HepG2 (cell line): ENCODE measurements around the gene UBR3. TPM values are rescaled to one million over a fixed set of nuclear protein-coding genes. Genes with fewer than 3 reads are reported as not detected.

ENCODE experiments used
- MAFG ChIP-seq: sonication (generic); formaldehyde crosslinking; IDR thresholded peaks from 2 replicates; pipeline ENCODE4 v1.5.1; 2020; ENCODE audit warnings: mild to moderate bottlenecking, missing genetic modification reagents
- NFATC3 ChIP-seq: sonication (generic); formaldehyde crosslinking; IDR thresholded peaks from 2 replicates; pipeline ENCODE4 v1.5.1; 2020; ENCODE audit warnings: mild to moderate bottlenecking, missing genetic modification reagents
- NFIB ChIP-seq: sonication (generic); formaldehyde crosslinking; IDR thresholded peaks from 2 replicates; pipeline ENCODE4 v1.9.0; 2021; ENCODE audit warnings: missing genetic modification reagents, mild to moderate bottlenecking, borderline replicate concordance
- SRSF1 ChIP-seq: fragments of 200-400 bp; formaldehyde crosslinking; optimal IDR thresholded peaks from 2 replicates; pipeline ENCODE3; 2017; ENCODE audit warnings: mild to moderate bottlenecking, low read depth, low read length, moderate library complexity
- ZC3H13 ChIP-seq: sonication (generic); formaldehyde crosslinking; IDR thresholded peaks from 2 replicates; pipeline ENCODE4 v1.8.1; 2023; ENCODE audit warnings: mild to moderate bottlenecking, missing genetic modification reagents, moderate library complexity
- ZKSCAN1 ChIP-seq: fragments of 150-350 bp; IDR thresholded peaks from 2 replicates; pipeline ENCODE4 v1.6.1; 2014; ENCODE audit warnings: low read length
- ZNF550 ChIP-seq: sonication (generic); formaldehyde crosslinking; IDR thresholded peaks from 2 replicates; pipeline ENCODE4 v1.4.0; 2020; ENCODE audit warnings: mild to moderate bottlenecking, missing genetic modification reagents, borderline replicate concordance
- ZNF558 ChIP-seq: sonication (generic); formaldehyde crosslinking; IDR thresholded peaks from 2 replicates; pipeline ENCODE4 v1.9.0; 2022; ENCODE audit warnings: mild to moderate bottlenecking, missing genetic modification reagents, borderline replicate concordance
- ZSCAN20 ChIP-seq: sonication (generic); formaldehyde crosslinking; IDR thresholded peaks from 2 replicates; pipeline ENCODE4 v1.4.0; 2020; ENCODE audit warnings: missing genetic modification reagents, mild to moderate bottlenecking, borderline replicate concordance
- polyA plus RNA-seq, 8 experiments: library from polyadenylated mRNA; depleted of rRNA in 3 of 8; stranded (reverse) in 7 of 8; unstranded in 1 of 8; fragments of >200 nt; fragmentation: Illumina TruSeq in 4 of 8; extraction: Trizol in 4 of 8; gene quantifications; 2 replicates each; pipeline versions ENCODE4 v1.2.1 to v1.2.3, GENCODE V29; 2011 to 2016; ENCODE audit warnings: low read depth in 4 of 8, missing spikeins in 1 of 8, mixed read lengths in 1 of 8; ENCODE audit not compliant: insufficient read depth in 1 of 8
- total RNA-seq, 5 experiments: library from RNA; depleted of rRNA; stranded (reverse); fragments of >200 nt; fragmentation: Illumina TruSeq; extraction: Trizol; gene quantifications; 2 replicates each; pipeline ENCODE4 v1.2.3, GENCODE V29; 2016; ENCODE audit warnings: low read depth in 1 of 5
- TF ChIP-seq, protein P1 (sequence below): sonication (generic); formaldehyde crosslinking; conservative IDR thresholded peaks from 2 replicates; pipeline ENCODE4 v1.8.0; 2022; ENCODE audit warnings: mild to moderate bottlenecking, moderate library complexity, missing genetic modification reagents
- TF ChIP-seq, protein P2 (sequence below): sonication (generic); formaldehyde crosslinking; conservative IDR thresholded peaks from 2 replicates; pipeline ENCODE4 v1.4.0; 2020; ENCODE audit warnings: missing genetic modification reagents
- TF ChIP-seq, protein P3 (sequence below): sonication (generic); formaldehyde crosslinking; IDR thresholded peaks from 2 replicates; pipeline ENCODE4 v1.4.0; 2020; ENCODE audit warnings: missing genetic modification reagents, borderline replicate concordance
- TF ChIP-seq, protein P4 (sequence below): sonication (generic); formaldehyde crosslinking; IDR thresholded peaks from 2 replicates; pipeline ENCODE4 v1.4.0; 2020; ENCODE audit warnings: mild to moderate bottlenecking, low read depth, missing genetic modification reagents
- TF ChIP-seq, protein P5 (sequence below): sonication (generic); formaldehyde crosslinking; IDR thresholded peaks from 2 replicates; pipeline ENCODE4 v1.4.0; 2020; ENCODE audit warnings: mild to moderate bottlenecking, missing genetic modification reagents
- TF ChIP-seq, protein P6 (sequence below): sonication (generic); formaldehyde crosslinking; IDR thresholded peaks from 2 replicates; pipeline ENCODE4 v1.4.0; 2020; ENCODE audit warnings: missing genetic modification reagents
- TF ChIP-seq, protein P7 (sequence below): sonication (generic); formaldehyde crosslinking; IDR thresholded peaks from 2 replicates; pipeline ENCODE4 v1.9.0; 2021; ENCODE audit warnings: missing genetic modification reagents, borderline replicate concordance

Gene UBR3
- total and polyA plus RNA-seq, 2 of the 13 experiments (the other 11 are each of a cell fraction or from before 2014, with no cell fraction given) = 15.1 to 28.0 TPM

DNA sequence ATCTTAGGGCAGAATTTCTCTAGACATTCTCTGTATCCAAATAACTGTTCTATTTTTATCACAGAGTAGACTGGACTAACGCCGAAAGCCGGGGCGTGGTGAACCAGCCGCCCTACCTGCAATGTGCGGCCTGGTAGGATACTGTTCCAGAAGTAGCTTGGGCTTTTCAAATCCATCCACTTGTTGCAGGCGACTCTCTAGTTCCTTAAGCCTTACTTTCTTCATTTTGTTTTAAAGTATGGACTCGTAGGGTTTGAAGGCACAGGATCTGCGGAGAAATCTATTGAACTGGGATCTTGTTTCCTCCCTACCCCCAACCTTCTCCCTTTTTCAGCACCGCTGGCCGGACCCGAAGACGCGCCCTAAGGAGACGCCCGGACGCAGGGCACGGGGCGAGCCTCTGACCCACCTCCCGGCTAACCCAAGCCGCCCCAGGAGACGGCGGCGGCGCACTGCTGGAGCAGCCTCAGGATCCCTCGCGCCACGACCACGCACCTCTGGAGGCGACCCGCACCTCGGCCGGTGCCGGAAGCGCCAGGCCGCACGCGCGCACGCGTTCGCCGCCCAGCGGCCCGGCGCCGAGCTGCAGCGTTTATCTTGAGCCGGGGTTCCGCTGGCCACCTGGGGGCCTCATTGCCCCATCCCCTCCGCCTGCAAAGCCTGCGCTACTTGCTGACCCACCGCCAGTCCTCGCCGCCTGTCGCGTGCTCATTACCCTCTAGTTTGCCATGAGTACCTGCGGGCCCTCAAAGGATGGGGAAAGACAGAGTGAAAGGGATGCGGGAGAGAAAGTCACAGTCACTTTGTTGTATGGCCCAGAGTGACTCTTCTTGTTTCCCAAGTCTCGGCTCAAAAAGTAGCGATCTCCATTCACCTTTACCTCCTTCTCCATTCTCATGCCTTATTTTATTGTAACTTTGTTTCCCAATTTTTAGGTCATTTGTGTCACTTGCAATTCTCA, 2.6 kb upstream of the UBR3 start, which contains the start of gene METTL5 (continued):
- TF ChIP-seq, protein P1, sequence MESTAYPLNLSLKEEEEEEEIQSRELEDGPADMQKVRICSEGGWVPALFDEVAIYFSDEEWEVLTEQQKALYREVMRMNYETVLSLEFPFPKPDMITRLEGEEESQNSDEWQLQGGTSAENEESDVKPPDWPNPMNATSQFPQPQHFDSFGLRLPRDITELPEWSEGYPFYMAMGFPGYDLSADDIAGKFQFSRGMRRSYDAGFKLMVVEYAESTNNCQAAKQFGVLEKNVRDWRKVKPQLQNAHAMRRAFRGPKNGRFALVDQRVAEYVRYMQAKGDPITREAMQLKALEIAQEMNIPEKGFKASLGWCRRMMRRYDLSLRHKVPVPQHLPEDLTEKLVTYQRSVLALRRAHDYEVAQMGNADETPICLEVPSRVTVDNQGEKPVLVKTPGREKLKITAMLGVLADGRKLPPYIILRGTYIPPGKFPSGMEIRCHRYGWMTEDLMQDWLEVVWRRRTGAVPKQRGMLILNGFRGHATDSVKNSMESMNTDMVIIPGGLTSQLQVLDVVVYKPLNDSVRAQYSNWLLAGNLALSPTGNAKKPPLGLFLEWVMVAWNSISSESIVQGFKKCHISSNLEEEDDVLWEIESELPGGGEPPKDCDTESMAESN (CRISPR knock-in tag) = peak; percentile 99
- TF ChIP-seq SRSF1 = no peak
- TF ChIP-seq, protein P2, sequence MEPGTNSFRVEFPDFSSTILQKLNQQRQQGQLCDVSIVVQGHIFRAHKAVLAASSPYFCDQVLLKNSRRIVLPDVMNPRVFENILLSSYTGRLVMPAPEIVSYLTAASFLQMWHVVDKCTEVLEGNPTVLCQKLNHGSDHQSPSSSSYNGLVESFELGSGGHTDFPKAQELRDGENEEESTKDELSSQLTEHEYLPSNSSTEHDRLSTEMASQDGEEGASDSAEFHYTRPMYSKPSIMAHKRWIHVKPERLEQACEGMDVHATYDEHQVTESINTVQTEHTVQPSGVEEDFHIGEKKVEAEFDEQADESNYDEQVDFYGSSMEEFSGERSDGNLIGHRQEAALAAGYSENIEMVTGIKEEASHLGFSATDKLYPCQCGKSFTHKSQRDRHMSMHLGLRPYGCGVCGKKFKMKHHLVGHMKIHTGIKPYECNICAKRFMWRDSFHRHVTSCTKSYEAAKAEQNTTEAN = peak; percentile 84
- TF ChIP-seq, protein P3, sequence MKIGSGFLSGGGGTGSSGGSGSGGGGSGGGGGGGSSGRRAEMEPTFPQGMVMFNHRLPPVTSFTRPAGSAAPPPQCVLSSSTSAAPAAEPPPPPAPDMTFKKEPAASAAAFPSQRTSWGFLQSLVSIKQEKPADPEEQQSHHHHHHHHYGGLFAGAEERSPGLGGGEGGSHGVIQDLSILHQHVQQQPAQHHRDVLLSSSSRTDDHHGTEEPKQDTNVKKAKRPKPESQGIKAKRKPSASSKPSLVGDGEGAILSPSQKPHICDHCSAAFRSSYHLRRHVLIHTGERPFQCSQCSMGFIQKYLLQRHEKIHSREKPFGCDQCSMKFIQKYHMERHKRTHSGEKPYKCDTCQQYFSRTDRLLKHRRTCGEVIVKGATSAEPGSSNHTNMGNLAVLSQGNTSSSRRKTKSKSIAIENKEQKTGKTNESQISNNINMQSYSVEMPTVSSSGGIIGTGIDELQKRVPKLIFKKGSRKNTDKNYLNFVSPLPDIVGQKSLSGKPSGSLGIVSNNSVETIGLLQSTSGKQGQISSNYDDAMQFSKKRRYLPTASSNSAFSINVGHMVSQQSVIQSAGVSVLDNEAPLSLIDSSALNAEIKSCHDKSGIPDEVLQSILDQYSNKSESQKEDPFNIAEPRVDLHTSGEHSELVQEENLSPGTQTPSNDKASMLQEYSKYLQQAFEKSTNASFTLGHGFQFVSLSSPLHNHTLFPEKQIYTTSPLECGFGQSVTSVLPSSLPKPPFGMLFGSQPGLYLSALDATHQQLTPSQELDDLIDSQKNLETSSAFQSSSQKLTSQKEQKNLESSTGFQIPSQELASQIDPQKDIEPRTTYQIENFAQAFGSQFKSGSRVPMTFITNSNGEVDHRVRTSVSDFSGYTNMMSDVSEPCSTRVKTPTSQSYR (CRISPR knock-in tag) = peak; percentile 50; the same call in 1 of the 2 replicates
- peak; percentile 65 for TF ChIP-seq ZKSCAN1
- TF ChIP-seq, protein P4, sequence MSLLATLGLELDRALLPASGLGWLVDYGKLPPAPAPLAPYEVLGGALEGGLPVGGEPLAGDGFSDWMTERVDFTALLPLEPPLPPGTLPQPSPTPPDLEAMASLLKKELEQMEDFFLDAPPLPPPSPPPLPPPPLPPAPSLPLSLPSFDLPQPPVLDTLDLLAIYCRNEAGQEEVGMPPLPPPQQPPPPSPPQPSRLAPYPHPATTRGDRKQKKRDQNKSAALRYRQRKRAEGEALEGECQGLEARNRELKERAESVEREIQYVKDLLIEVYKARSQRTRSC = no peak
- TF ChIP-seq ZC3H13 = no peak
- no peak for TF ChIP-seq NFATC3 (CRISPR knock-in tag)
- peak; percentile 94; the same call in 1 of the 2 replicates for TF ChIP-seq ZNF558 (CRISPR knock-in tag)
- TF ChIP-seq ZNF550 (CRISPR knock-in tag) = no peak
- peak; percentile 94 for TF ChIP-seq ZSCAN20 (CRISPR knock-in tag)
- TF ChIP-seq, protein P5, sequence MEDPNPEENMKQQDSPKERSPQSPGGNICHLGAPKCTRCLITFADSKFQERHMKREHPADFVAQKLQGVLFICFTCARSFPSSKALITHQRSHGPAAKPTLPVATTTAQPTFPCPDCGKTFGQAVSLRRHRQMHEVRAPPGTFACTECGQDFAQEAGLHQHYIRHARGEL (CRISPR knock-in tag) = 0 out of 2 replicates have a peak, but pooled peaks have one; percentile 3
- TF ChIP-seq NFIB (CRISPR knock-in tag) = no peak
- TF ChIP-seq, protein P6, sequence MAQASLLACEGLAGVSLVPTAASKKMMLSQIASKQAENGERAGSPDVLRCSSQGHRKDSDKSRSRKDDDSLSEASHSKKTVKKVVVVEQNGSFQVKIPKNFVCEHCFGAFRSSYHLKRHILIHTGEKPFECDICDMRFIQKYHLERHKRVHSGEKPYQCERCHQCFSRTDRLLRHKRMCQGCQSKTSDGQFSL (CRISPR knock-in tag) = peak; percentile 54; the same call in 1 of the 2 replicates
- TF ChIP-seq MAFG = no peak
- TF ChIP-seq, protein P7, sequence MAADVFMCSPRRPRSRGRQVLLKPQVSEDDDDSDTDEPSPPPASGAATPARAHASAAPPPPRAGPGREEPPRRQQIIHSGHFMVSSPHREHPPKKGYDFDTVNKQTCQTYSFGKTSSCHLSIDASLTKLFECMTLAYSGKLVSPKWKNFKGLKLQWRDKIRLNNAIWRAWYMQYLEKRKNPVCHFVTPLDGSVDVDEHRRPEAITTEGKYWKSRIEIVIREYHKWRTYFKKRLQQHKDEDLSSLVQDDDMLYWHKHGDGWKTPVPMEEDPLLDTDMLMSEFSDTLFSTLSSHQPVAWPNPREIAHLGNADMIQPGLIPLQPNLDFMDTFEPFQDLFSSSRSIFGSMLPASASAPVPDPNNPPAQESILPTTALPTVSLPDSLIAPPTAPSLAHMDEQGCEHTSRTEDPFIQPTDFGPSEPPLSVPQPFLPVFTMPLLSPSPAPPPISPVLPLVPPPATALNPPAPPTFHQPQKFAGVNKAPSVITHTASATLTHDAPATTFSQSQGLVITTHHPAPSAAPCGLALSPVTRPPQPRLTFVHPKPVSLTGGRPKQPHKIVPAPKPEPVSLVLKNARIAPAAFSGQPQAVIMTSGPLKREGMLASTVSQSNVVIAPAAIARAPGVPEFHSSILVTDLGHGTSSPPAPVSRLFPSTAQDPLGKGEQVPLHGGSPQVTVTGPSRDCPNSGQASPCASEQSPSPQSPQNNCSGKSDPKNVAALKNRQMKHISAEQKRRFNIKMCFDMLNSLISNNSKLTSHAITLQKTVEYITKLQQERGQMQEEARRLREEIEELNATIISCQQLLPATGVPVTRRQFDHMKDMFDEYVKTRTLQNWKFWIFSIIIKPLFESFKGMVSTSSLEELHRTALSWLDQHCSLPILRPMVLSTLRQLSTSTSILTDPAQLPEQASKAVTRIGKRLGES (CRISPR knock-in tag) = peak; percentile 76; the same call in 1 of the 2 replicates
